NCI-H146 treated with DMSO at 0.1 percent for 48 hours (cell line): ENCODE data around the gene ABCG5.

Source experiments
- DNase-seq: peaks from one replicate; lab custom pipeline; 2025; ENCODE audit not compliant: unreplicated experiment; lab: John Stamatoyannopoulos, UW

Gene ABCG5

GRCh38 chr2:43842866-43843226, 4.2 kb upstream of the ABCG5 start:
- DNase-seq, result no peak

GRCh38 chr2:43841949-43842865, 3.6 kb upstream of the ABCG5 start:
- no peak for DNase-seq

GRCh38 chr2:43840965-43841364, 2.3 kb upstream of the ABCG5 start:
- no peak for DNase-seq

- no peak for DNase-seq
These were observed 1.3 kb upstream of the ABCG5 start for GRCh38 chr2:43839776-43840564.

GRCh38 chr2:43837831-43838559, 644 bp downstream of the ABCG5 start:
- no peak for DNase-seq

- DNase-seq, result no peak
These were observed 1.6 kb downstream of the ABCG5 start for GRCh38 chr2:43837033-43837432.

GRCh38 chr2:43832457-43832856, 6.2 kb downstream of the ABCG5 start:
- peak; percentile 24 for DNase-seq

- DNase-seq, result peak; percentile 45
These were observed 6.9 kb downstream of the ABCG5 start for GRCh38 chr2:43831543-43832294.

- no peak for DNase-seq
These were observed 12.1 kb downstream of the ABCG5 start for GRCh38 chr2:43826305-43827250.

GRCh38 chr2:43825841-43826240, 12.8 kb downstream of the ABCG5 start:
- DNase-seq, result no peak

GRCh38 chr2:43824951-43825493, 13.6 kb downstream of the ABCG5 start:
- no peak for DNase-seq

- DNase-seq, result no peak
These were observed 14.1 kb downstream of the ABCG5 start for GRCh38 chr2:43824512-43824911.

GRCh38 chr2:43823751-43824150, 14.9 kb downstream of the ABCG5 start:
- no peak for DNase-seq

- no peak for DNase-seq
These were observed 15.8 kb downstream of the ABCG5 start for GRCh38 chr2:43822839-43823238.

GRCh38 chr2:43819491-43820163, 19.0 kb downstream of the ABCG5 start:
- DNase-seq, result no peak

GRCh38 chr2:43818761-43819160, 19.9 kb downstream of the ABCG5 start:
- DNase-seq, result no peak

- DNase-seq, result no peak
These were observed 23.9 kb downstream of the ABCG5 start for GRCh38 chr2:43814711-43815110.

GRCh38 chr2:43812947-43813346, 25.7 kb downstream of the ABCG5 start:
- DNase-seq, result no peak

GRCh38 chr2:43812006-43812405, 26.6 kb downstream of the ABCG5 start:
- DNase-seq, result no peak
